Measurements from ENCODE around the gene OR10G6. TPM values are rescaled to one million over a fixed set of nuclear protein-coding genes. Genes with fewer than 3 reads are reported as not detected.

Gene OR10G6
- total and polyA plus RNA-seq, 2 of the 8 experiments (the other 6 are each of a cell fraction or from before 2014, with no cell fraction given), result not detected

GRCh38 chr11:123945132-123945531 lies 49.8 kb downstream of the OR10G6 start:
- H2BK5ac ChIP-seq (ENCODE audit: low read depth, low read length), result no peak overlapping the region
- H3K79me2 ChIP-seq (ENCODE audit: control insufficient read depth in 1 of 2, insufficient read depth in 2 of 2, low read length in 2 of 2), result no peaks in the 10 kb centered on the region
- H3K14ac ChIP-seq (ENCODE audit: insufficient read length), result no peak overlapping the region
- H3K79me1 ChIP-seq (ENCODE audit: low read depth, low read length), result no peaks in the 10 kb centered on the region
- no peak overlapping the region for H3K9ac ChIP-seq (replicated peaks in 1 of 4; ENCODE audit: extremely low read depth in 1 of 4, low read depth in 3 of 4, low read length in 3 of 4)
- 100% methylated on average over 1 of the region's 1 CpG; no CpG with 5 or more reads in 1 of the 2 experiments for WGBS, 2 experiments (ENCODE audit: extremely low coverage in 1 of 2, insufficient coverage in 1 of 2, insufficient read length in 1 of 2, insufficient replicate concordance in 2 of 2, low coverage in 1 of 2, low lambda C conversion rate in 2 of 2, missing lambda C conversion rate in 1 of 2)
- no peak overlapping the region for H2AFZ ChIP-seq (ENCODE audit: low read length)
- no peaks in the 10 kb centered on the region for H3K36me3 ChIP-seq (ENCODE audit: control insufficient read depth in 2 of 4, insufficient read depth in 4 of 4, low read length in 3 of 4)
- no peak overlapping the region for H3K56ac ChIP-seq (replicated peaks; ENCODE audit: insufficient read length, low read depth, low read length)
- H2AK5ac ChIP-seq (ENCODE audit: low read depth, low read length), result no peak overlapping the region
- no peaks in the 10 kb centered on the region for H3K4me1 ChIP-seq (replicated peaks in 1 of 4; ENCODE audit: control insufficient read depth in 3 of 4, insufficient read depth in 4 of 4, low read length in 3 of 4)
- no peak for FAIRE-seq
- H3K23ac ChIP-seq (ENCODE audit: insufficient read length), result no peak overlapping the region
- DNase-seq (ENCODE audit: low read depth in 1 of 2, low spot score in 2 of 2), result no peak
- no peak overlapping the region for H4K5ac ChIP-seq (ENCODE audit: insufficient read length, low read depth, low read length)
- no peak overlapping the region for H3K4ac ChIP-seq (replicated peaks; ENCODE audit: insufficient read length, low read depth, low read length)
- H3K18ac ChIP-seq (ENCODE audit: extremely low read depth, low read length), result no peak overlapping the region
- H2BK20ac ChIP-seq (ENCODE audit: low read length), result no peak overlapping the region
- no peak overlapping the region for H3K4me2 ChIP-seq (ENCODE audit: insufficient read depth in 1 of 2, low read depth in 2 of 2, low read length in 2 of 2)
- H3K27ac ChIP-seq (ENCODE audit: low read depth, low read length), result no peak overlapping the region
- no peaks in the 10 kb centered on the region for H3K9me3 ChIP-seq (ENCODE audit: insufficient read depth in 2 of 2, low read depth in 1 of 2, low read length in 1 of 2)
- H4K91ac ChIP-seq (replicated peaks; ENCODE audit: insufficient read length, low read length), result no peak overlapping the region
- no peaks in the 10 kb centered on the region for H4K20me1 ChIP-seq (replicated peaks in 1 of 2; ENCODE audit: control insufficient read depth in 1 of 2, insufficient read depth in 2 of 2, low read length in 2 of 2)
- CTCF ChIA-PET (ENCODE audit: partially characterized antibody), result interaction anchor here (1.8 kb wide), 1 partner anchor 11 kb away, joined by 7 read pairs; no protein-coding TSS in a partner anchor
- no peak overlapping the region for H2BK15ac ChIP-seq (ENCODE audit: low read length)
- H2BK120ac ChIP-seq (replicated peaks; ENCODE audit: low read depth, low read length), result no peak overlapping the region
- H3K23me2 ChIP-seq (ENCODE audit: low read depth, low read length), result no peaks in the 10 kb centered on the region
- TF ChIP-seq GTF2F1 (IDR thresholded peaks at IDR 0.05; ENCODE audit: borderline replicate concordance, low read depth, low read length) (no peak), RXRA (IDR thresholded peaks at IDR 0.05; ENCODE audit: insufficient read depth, low read depth, low read length) (no peak), ATF3 (IDR thresholded peaks at IDR 0.05; ENCODE audit: insufficient read depth, low read depth, low read length) (no peak), TCF12 (IDR thresholded peaks at IDR 0.05; ENCODE audit: low read depth, low read length) (no peak), SAP30 (IDR thresholded peaks at IDR 0.05; ENCODE audit: insufficient read depth, insufficient replicate concordance, low read length) (no peak), EP300 (IDR thresholded peaks at IDR 0.05; ENCODE audit: borderline replicate concordance in 1 of 2, low read depth in 2 of 2, low read length in 2 of 2) (no peak), HDAC6 (IDR thresholded peaks at IDR 0.05; ENCODE audit: low read depth, low read length) (no peak), CTBP2 (IDR thresholded peaks at IDR 0.05; ENCODE audit: borderline replicate concordance, insufficient read depth, insufficient read length, low read length) (no peak)
- H4K8ac ChIP-seq (ENCODE audit: extremely low read depth, insufficient read depth, low read length), result no peak overlapping the region
- H3K27me3 ChIP-seq (replicated peaks in 1 of 4; ENCODE audit: control insufficient read depth in 3 of 4, extremely low read depth in 1 of 4, insufficient read depth in 3 of 4, low read length in 3 of 4), result no peaks in the 10 kb centered on the region
- no peak overlapping the region for H2BK12ac ChIP-seq (ENCODE audit: low read depth, low read length)
- no peak overlapping the region for H3K4me3 ChIP-seq (ENCODE audit: extremely low read depth in 1 of 4, insufficient read depth in 2 of 4, low read depth in 3 of 4, low read length in 4 of 4)
- POLR2A ChIA-PET (ENCODE audit: partially characterized antibody), result no interaction called here
